ENCODE data around the gene SCN11A.

DNA sequence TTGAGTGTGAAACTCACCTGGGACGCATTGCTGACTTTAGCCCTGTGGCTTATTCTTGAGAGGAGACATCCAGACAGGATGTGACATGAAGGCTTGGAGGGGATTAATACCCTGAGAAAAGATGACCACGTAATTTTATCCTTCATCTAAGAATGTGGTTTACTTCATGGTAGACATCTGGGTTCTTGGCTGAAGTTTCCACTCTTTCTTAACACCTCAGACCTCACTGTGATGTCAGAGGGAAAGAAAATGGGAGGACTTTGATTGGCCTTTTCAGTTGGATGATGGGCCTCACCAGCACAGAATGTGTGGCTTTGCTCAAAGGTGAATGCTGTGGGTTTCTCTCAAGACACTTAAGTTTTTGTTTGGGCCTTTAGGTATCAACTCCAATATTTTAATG lies 39.2 kb upstream of the SCN11A start:
- TF ChIP-seq, protein P1, sequence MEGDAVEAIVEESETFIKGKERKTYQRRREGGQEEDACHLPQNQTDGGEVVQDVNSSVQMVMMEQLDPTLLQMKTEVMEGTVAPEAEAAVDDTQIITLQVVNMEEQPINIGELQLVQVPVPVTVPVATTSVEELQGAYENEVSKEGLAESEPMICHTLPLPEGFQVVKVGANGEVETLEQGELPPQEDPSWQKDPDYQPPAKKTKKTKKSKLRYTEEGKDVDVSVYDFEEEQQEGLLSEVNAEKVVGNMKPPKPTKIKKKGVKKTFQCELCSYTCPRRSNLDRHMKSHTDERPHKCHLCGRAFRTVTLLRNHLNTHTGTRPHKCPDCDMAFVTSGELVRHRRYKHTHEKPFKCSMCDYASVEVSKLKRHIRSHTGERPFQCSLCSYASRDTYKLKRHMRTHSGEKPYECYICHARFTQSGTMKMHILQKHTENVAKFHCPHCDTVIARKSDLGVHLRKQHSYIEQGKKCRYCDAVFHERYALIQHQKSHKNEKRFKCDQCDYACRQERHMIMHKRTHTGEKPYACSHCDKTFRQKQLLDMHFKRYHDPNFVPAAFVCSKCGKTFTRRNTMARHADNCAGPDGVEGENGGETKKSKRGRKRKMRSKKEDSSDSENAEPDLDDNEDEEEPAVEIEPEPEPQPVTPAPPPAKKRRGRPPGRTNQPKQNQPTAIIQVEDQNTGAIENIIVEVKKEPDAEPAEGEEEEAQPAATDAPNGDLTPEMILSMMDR (IDR thresholded peaks at IDR 0.05; ENCODE audit: poor library complexity, severe bottlenecking) = no peak
- TF ChIP-seq POLR2AphosphoS5 (IDR thresholded peaks at IDR 0.05) (no peak), REST (IDR thresholded peaks at IDR 0.05; ENCODE audit: borderline replicate concordance) (no peak), SMC3 (conservative IDR thresholded peaks at IDR 0.05; ENCODE audit: poor library complexity) (no peak), TAF1 (IDR thresholded peaks at IDR 0.05; ENCODE audit: low read depth) (no peak), EZH2 (IDR thresholded peaks at IDR 0.05; ENCODE audit: borderline replicate concordance, insufficient read depth, low read length, poor library complexity, severe bottlenecking) (no peak)

All from neural cell (in vitro differentiated cells).